Measurements from ENCODE around the gene TRPV4. TPM values are rescaled to one million over a fixed set of nuclear protein-coding genes. Genes with fewer than 3 reads are reported as not detected.
"Not testable (repeated sequence)": the region's sequence is repeated elsewhere in the genome, so short reads cannot be mapped to it uniquely, and the experiment has no call there.

TRPV4 gene
- total RNA-seq, 1 experiment from 2014 or later = 0.34 TPM

GRCh38 chr12:109860977-109861376 lies 27.8 kb upstream of the TRPV4 start:
- DNase-seq (ENCODE audit: low read depth) = no peak

DNA sequence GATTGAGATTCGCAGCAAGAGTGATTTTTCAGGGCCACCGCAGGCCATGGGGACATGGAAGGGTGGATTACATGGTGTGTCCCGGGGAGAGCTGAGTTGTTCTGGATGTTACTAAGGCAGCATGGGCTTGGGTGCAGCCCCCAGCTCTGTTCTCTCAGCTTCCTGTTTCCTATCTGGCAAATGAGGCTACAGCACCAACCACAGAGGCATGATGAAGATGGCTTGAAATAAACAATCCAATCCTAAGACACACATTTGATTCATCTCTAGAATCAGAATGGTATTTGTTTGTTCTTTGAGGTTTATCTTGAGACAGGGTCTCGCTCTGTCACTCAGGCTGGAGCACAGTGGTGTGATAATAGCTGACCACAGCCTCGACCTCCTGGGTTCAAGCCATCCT lies 25.6 kb upstream of the TRPV4 start:
- DNase-seq (ENCODE audit: low read depth) = no peak

GRCh38 chr12:109857715-109858114 lies 24.5 kb upstream of the TRPV4 start:
- no peak for DNase-seq (ENCODE audit: low read depth)

GRCh38 chr12:109855377-109855776 lies 22.2 kb upstream of the TRPV4 start:
- DNase-seq (ENCODE audit: low read depth) = no peak

GRCh38 chr12:109850518-109850917 lies 17.3 kb upstream of the TRPV4 start:
- DNase-seq (ENCODE audit: low read depth) = not testable (repeated sequence)

DNA sequence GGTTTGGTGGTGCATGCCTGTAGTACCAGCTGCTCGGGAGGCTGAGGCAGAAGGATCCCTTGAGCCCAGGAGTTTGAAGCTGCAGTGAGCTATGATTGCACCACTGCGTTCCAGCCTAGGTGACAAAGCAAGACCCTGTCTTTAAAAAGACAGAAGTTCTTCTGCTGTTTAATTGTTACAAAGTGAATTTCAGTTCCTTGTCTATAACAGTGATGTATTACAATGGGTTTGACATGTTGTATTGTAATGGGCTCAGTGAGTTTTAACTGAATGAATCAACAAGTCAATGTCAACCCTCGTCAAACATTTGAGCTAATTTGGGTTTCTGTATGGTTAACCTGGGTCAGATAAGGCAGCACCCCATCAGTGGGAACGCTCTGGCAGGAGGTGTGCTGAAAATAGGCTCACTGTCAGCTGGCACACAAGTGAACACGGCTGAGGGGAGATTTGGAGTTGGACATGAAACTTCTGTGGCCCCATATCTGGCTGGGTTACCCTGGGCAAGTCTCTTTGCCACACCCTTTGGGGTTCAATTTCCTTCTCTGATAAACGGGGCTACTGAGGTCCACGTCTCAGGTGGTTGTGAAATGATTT lies 14.0 kb upstream of the TRPV4 start:
- no peak for DNase-seq (ENCODE audit: low read depth)

GRCh38 chr12:109845824-109846205 lies 12.6 kb upstream of the TRPV4 start:
- DNase-seq (ENCODE audit: low read depth) = no peak

DNA sequence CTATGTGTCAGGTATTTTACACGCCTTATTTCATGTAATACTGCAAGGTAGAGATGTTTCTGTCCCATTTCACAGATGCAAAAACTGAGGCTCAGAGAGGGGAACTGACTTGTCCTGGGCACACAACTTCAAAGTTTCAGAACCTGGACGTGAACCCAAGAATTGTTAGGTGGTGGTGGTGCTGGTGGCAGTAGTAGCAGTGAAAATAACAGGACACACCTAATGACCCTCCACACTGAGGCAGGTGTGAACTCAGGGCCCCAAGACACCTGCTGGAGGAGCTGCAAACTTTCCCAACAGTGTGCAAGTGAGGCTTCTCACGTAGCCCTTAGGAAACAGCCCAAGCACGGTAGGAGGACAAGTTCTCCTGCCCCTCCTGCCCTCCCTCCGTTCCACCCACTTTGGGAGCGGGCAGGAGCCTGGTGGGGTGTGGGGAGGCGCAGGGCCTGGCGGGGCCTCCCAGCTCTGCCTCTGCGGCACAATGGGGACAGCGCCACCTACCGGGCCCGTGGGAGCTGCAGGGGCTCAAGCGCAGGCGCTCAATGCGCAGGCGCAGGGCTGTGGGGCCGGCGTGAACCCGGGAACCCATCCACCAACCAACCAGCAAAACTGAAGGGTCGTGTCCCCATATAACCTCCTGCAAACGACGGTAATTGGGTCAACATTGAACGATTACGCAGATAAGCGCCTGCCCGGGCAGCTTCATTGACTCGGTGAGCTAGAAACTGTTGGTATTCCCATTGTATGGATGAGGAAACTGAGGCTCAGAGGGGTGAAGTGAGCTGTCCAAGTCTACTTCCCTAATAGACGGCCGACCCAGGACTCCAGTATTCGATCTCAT lies 12.0 kb upstream of the TRPV4 start:
- peak; percentile 64 for DNase-seq (ENCODE audit: low read depth)

DNA sequence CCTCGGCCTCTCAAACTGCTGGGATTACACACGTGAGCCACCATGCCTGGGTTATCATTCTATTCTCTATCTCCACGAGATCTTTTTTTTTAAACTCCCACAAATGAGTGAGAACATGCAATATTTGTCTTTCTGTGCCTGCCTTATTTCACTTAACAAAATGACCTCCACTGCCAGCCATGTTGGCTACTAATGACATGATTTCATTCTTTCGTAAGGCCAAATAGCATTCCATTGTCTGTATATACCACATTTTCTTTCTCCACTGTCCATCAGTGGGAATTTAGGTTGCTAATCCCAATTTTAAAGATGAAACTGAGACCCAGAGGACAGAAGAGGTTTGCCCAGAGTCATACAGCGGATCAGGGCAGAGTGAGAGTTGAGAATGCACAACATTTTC lies 10.9 kb upstream of the TRPV4 start:
- no peak for DNase-seq (ENCODE audit: low read depth)

DNA sequence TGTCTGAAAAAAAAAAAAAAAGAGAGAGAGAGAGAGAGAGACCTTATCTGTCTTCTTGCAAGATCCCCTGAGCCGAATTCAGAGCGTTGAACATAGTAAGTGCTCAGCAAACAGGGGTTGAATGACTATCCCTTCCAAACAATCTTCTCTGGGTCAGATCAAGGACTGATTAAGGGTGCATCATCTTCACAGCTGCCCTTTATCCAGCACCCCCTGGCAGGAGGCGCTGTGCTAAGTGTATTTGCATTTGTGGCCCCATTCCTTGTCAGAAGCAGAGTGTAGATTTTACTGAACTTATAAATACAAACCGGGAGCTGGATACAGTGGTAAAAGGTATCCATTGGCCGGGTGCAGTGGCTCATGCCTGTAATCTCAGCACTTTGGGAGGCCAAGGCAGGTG lies 8.8 kb upstream of the TRPV4 start:
- DNase-seq (ENCODE audit: low read depth) = no peak

GRCh38 chr12:109841356-109841755 lies 8.2 kb upstream of the TRPV4 start:
- no peak for DNase-seq (ENCODE audit: low read depth)

DNA sequence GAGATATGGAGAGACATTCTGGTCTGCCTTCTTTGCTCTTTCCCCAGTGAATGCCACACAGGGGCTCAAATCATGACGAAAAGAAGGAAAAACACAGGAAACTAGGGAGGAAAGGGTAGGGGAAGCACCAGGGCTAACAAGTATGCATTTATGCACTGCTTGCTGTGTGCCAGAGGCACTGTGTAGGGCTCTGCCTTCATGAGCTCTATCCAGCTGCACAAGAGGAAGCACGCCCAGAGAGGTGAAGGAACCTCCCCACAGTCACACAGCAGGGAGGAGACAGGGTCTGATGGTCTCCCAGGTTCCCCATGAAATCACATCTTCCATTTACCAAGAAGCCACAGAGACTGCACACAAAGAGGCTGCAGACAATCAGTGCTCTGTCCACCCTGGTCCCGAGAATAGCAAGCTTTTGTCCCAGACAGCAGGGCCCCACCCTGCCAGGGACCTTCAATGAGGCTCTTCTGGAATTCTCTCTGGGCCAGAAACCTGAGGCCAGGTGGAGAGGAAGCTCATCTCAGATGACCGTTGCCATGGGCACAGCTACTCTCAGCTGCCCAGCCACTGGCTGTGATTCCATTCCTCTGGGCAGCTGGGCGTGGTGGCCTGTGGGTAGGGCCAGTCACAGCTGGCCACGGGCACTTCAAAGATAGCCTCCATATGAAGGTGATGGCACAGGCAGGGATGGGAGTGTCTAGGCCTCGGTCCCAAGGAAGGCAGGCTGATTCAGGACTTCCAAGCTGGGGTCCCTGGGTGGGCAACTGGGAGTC lies 7.3 kb upstream of the TRPV4 start:
- peak; percentile 48 for DNase-seq (ENCODE audit: low read depth)

GRCh38 chr12:109839444-109839843 lies 6.2 kb upstream of the TRPV4 start:
- DNase-seq (ENCODE audit: low read depth) = no peak

DNA sequence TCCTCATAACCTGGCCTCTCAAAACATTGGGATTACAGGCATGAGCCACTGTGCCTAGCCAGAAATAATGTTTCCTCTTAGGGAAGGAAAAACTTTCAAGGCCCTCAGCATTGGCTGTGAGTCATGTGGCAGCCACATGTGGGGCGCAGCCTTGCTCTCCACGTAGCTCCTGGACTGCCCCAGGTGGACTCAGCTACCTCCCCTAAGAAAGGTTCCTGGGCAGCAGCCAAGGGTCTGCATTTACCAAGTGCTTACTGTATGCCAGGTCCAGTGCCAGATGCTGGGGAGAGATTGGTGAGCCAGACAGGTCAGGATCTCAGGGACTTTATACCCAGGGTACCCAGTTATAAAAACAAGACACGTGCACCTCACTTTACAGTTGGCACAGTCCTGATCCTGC lies 3.7 kb upstream of the TRPV4 start:
- no peak for DNase-seq (ENCODE audit: low read depth)

- DNase-seq (ENCODE audit: low read depth) = no peak
Observed at GRCh38 chr12:109835827-109836226, 2.6 kb upstream of the TRPV4 start.

DNA sequence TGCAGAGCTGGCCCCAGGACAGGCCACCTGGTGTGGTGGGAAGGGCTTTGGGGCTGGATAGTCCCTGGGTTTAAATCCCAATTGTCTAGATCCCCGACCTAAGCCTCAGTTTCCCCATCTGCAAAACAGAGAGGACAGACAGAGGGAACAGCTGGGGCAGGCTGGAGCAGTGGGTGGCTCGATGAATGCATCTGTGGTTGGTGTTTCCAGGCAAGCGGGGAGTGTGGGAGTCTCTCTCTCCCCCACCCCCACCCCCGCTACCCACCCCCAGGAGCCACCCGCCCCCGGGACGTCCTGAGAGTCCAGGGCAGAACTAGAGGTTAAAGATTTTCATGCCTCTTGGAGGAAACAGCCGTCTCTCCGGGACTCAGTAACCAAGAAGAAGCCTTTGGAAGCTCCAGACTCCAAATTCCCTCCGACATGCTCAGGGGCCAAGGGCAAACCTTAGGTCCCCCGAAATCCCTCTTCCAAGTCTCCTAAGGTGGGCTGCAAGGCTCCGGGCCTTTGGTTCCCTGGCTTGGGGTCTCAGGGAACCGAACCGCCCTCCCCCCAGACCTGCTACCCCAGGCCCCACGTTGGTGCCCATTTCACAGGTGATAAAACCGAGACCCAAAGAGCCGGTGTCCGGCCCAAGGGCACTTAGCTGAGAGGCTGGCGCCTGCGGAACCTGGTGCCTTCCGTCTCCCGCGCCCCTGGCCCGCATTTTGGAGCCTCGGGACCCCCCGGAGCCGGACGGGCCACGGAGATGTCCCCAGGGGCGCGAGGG lies 474 bp downstream of the TRPV4 start:
- no peak for DNase-seq (ENCODE audit: low read depth)

- no peak for DNase-seq (ENCODE audit: low read depth)
Observed at GRCh38 chr12:109831929-109832328, 1.3 kb downstream of the TRPV4 start.

GRCh38 chr12:109831365-109831764 lies 1.8 kb downstream of the TRPV4 start:
- DNase-seq (ENCODE audit: low read depth) = no peak

- no peak for DNase-seq (ENCODE audit: low read depth)
Observed at GRCh38 chr12:109830718-109831117, 2.5 kb downstream of the TRPV4 start.

DNA sequence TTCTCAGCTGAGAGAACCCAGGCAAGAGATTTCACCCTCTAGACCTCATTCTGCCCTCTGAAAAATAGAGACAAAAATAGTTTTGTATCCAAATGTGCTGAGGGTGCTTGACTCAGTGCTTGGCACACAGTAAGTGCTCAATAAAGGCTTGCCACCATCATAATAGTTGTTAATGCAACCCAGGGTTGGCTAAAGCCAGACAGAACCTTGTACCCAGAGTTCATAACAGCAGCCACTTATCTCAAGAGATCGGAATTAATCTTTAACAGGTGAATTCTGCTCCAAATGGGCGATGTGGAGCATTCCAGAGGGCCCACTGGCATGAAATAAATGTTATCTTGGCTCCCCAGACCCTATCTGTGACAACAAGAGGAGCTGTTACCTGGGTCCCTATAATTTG lies 2.9 kb downstream of the TRPV4 start:
- no peak for DNase-seq (ENCODE audit: low read depth)

GRCh38 chr12:109829667-109830066 lies 3.5 kb downstream of the TRPV4 start:
- no peak for DNase-seq (ENCODE audit: low read depth)
